ENCODE data around the gene ZNF549.
"Not testable (repeated sequence)": the region's sequence is repeated elsewhere in the genome, so short reads cannot be mapped to it uniquely, and the experiment has no call there.

Gene ZNF549

GRCh38 chr19:57527136-57527881 lies at the start of gene ZNF549:
Gene ZNF549 (plus strand): TSS chr19:57527356. CDS start chr19:57527574, 218 bp downstream.
- peak; percentile 83 for DNase-seq (ENCODE audit: low read depth)

GRCh38 chr19:57487477-57488298 lies 39.5 kb upstream of the ZNF549 start, which contains the start of gene ZNF419:
Gene ZNF419 (plus strand): TSS chr19:57487750. CDS start chr19:57487951, 201 bp downstream.
- DNase-seq (ENCODE audit: low read depth), result peak; percentile 91

GRCh38 chr19:57488299-57488644 lies 38.9 kb upstream of the ZNF549 start:
- DNase-seq (ENCODE audit: low read depth), result not testable (repeated sequence)

GRCh38 chr19:57499332-57499679 lies 27.9 kb upstream of the ZNF549 start:
- not testable (repeated sequence) for DNase-seq (ENCODE audit: low read depth)

- DNase-seq (ENCODE audit: low read depth), result peak; percentile 94
These were observed 27.3 kb upstream of the ZNF549 start, which contains the start of gene ZNF773 for GRCh38 chr19:57499680-57500395. Gene ZNF773 (plus strand): TSS chr19:57499938. CDS start chr19:57500081, 143 bp downstream.

- not testable (repeated sequence) for DNase-seq (ENCODE audit: low read depth)
These were observed 26.8 kb upstream of the ZNF549 start for GRCh38 chr19:57500400-57500799.

- no peak for DNase-seq (ENCODE audit: low read depth)
These were observed 21.0 kb upstream of the ZNF549 start for GRCh38 chr19:57506163-57506562.

GRCh38 chr19:57511484-57511883 lies 15.7 kb upstream of the ZNF549 start:
- DNase-seq (ENCODE audit: low read depth), result no peak

GRCh38 chr19:57512845-57513244 lies 14.3 kb upstream of the ZNF549 start:
- DNase-seq (ENCODE audit: low read depth), result no peak

GRCh38 chr19:57515255-57515654 lies 11.9 kb upstream of the ZNF549 start:
- no peak for DNase-seq (ENCODE audit: low read depth)

- not testable (repeated sequence) for DNase-seq (ENCODE audit: low read depth)
These were observed 9.1 kb upstream of the ZNF549 start for GRCh38 chr19:57518021-57518420.

GRCh38 chr19:57537953-57538547 lies 10.9 kb downstream of the ZNF549 start:
- no peak for DNase-seq (ENCODE audit: low read depth)

- DNase-seq (ENCODE audit: low read depth), result no peak
These were observed 19.4 kb downstream of the ZNF549 start for GRCh38 chr19:57546513-57546912.

GRCh38 chr19:57552432-57552831 lies 25.3 kb downstream of the ZNF549 start:
- DNase-seq (ENCODE audit: low read depth), result no peak

- no peak for DNase-seq (ENCODE audit: low read depth)
These were observed 30.5 kb downstream of the ZNF549 start for GRCh38 chr19:57557659-57558058.

- DNase-seq (ENCODE audit: low read depth), result no peak
These were observed 31.4 kb downstream of the ZNF549 start for GRCh38 chr19:57558525-57558924.

- DNase-seq (ENCODE audit: low read depth), result no peak
These were observed 31.9 kb downstream of the ZNF549 start for GRCh38 chr19:57559008-57559403.

GRCh38 chr19:57559404-57560025 lies 32.4 kb downstream of the ZNF549 start, which contains the start of gene ZNF550:
Gene ZNF550 (minus strand): TSS chr19:57559863. CDS start chr19:57559682, 181 bp downstream.
- DNase-seq (ENCODE audit: low read depth), result peak; percentile 83

- DNase-seq (ENCODE audit: low read depth), result no peak
These were observed 32.9 kb downstream of the ZNF549 start for GRCh38 chr19:57560049-57560491.

- no peak for DNase-seq (ENCODE audit: low read depth)
These were observed 36.4 kb downstream of the ZNF549 start for GRCh38 chr19:57563547-57563946.
